HCT116 (cell line): ENCODE data around the gene EPHX1. TPM values are rescaled to one million over a fixed set of nuclear protein-coding genes. Genes with fewer than 3 reads are reported as not detected.

Source experiments
- ATAC-seq: fragments of 200-7000 bp; cut with Tn5 transposase; 2 replicates; pipeline ENCODE4 v1.9.1; 2020; ENCODE audit warnings: mild to moderate bottlenecking, moderate library complexity
- BruUV-seq: library from RNA; stranded (reverse); fragments of 400-500 nt; replicated peaks from 2 replicates; lab custom pipeline; 2021; lab: Mats Ljungman, UMichigan
- CTCF ChIA-PET: fragments of 300-600 bp; sonication (Branson Sonifier 250); formaldehyde crosslinking; loops from one replicate; lab custom pipeline; 2021; ENCODE audit warnings: antibody characterized with exemption; lab: Charles Lee
- POLR2A ChIA-PET: fragments of 300-600, 350-600 bp; sonication (Branson Sonifier 250); formaldehyde crosslinking; loops from one replicate; lab custom pipeline; 2021; ENCODE audit warnings: antibody characterized with exemption; lab: Charles Lee
- RAD21 ChIA-PET, 2 experiments: fragments of 300-600 bp; sonication (Branson Sonifier 250); formaldehyde crosslinking; loops; one replicate each; lab custom pipeline; 2023; ENCODE audit warnings: low total read pairs in 2 of 2; ENCODE audit not compliant: uncharacterized antibody in 2 of 2, unreplicated experiment in 2 of 2, low non-redundant PET in 1 of 2; lab: Charles Lee
- DNase-seq: peaks from one replicate; pipeline ENCODE4 v3.0.0-alpha.2; 2010; ENCODE audit warnings: low read depth, low spot score
- H2AFZ ChIP-seq: fragments of 200-600 bp; shearing (Covaris generic), sonication (generic); 2 replicates; pipeline ENCODE4 v1.6.1; 2017; ENCODE audit warnings: low read depth, mixed run types, mixed read lengths, antibody characterized with exemption, low read length; ENCODE audit not compliant: poor library complexity, severe bottlenecking
- H3K27ac ChIP-seq: 2 replicates; pipeline ENCODE4 v1.5.1; 2012; ENCODE audit warnings: low read depth, low read length
- H3K27me3 ChIP-seq: fragments of 200-600 bp; sonication (generic); 2 replicates; pipeline ENCODE4 v1.6.1; 2016; ENCODE audit warnings: mixed run types, low read length, mixed read lengths; ENCODE audit not compliant: insufficient read depth
- H3K36me3 ChIP-seq, 2 experiments: fragments of 200-500 bp in 1 of 2; fragments of 200-600 bp in 1 of 2; sonication (Bioruptor generic) in 1 of 2; sonication (generic) in 1 of 2; 2 replicates each; pipeline versions ENCODE4 v1.5.1 to v1.6.1; 2014 to 2016; ENCODE audit warnings: low read length in 2 of 2, inconsistent platforms in 1 of 2, mixed read lengths in 1 of 2, mixed run types in 1 of 2; ENCODE audit not compliant: insufficient read depth in 2 of 2, control insufficient read depth in 1 of 2
- H3K4me1 ChIP-seq, 2 experiments: fragments of 200-600 bp in 1 of 2; sonication (generic) in 1 of 2; 2 replicates each; pipeline versions ENCODE4 v1.5.1 to v1.6.1; 2012 to 2017; ENCODE audit warnings: low read length in 2 of 2, inconsistent platforms in 1 of 2, mild to moderate bottlenecking in 1 of 2, mixed read lengths in 1 of 2, mixed run types in 1 of 2, moderate library complexity in 1 of 2; ENCODE audit not compliant: insufficient read depth in 2 of 2, control insufficient read depth in 1 of 2
- H3K4me2 ChIP-seq: fragments of 200-600 bp; sonication (generic); 2 replicates; pipeline ENCODE4 v1.6.1; 2017; ENCODE audit warnings: mixed run types, low read length, mixed read lengths
- H3K4me3 ChIP-seq, 2 experiments: fragments of 200-600 bp in 1 of 2; sonication (generic) in 1 of 2; replicated peaks in 1 of 2; 2 replicates each; pipeline ENCODE4 v1.5.1; 2011 to 2016; ENCODE audit warnings: low read length in 2 of 2, control low read depth in 1 of 2, low read depth in 1 of 2, mild to moderate bottlenecking in 1 of 2, mixed read lengths in 1 of 2, mixed run types in 1 of 2
- H3K79me2 ChIP-seq: fragments of 200-600 bp; sonication (generic); 2 replicates; pipeline ENCODE4 v1.6.1; 2017; ENCODE audit warnings: mild to moderate bottlenecking, mixed run types, low read length, moderate library complexity, mixed read lengths; ENCODE audit not compliant: insufficient read depth
- H3K9ac ChIP-seq: fragments of 200-600 bp; sonication (generic); 2 replicates; pipeline ENCODE4 v1.6.1; 2016; ENCODE audit warnings: low read length, mixed read lengths
- H3K9me2 ChIP-seq: fragments of 200-600 bp; sonication (generic), shearing (Covaris generic); 2 replicates; pipeline ENCODE4 v1.6.1; 2017; ENCODE audit warnings: mixed run types, mild to moderate bottlenecking, moderate library complexity; ENCODE audit not compliant: insufficient read depth
- H3K9me3 ChIP-seq, 2 experiments: fragments of 200-500 bp in 1 of 2; fragments of 200-600 bp in 1 of 2; sonication (Bioruptor generic) in 1 of 2; sonication (generic) in 1 of 2; 2 replicates each; pipeline ENCODE4 v1.6.1; 2014 to 2017; ENCODE audit warnings: low read length in 2 of 2, mixed read lengths in 2 of 2, inconsistent platforms in 1 of 2, low read depth in 1 of 2, mild to moderate bottlenecking in 1 of 2, mixed run types in 1 of 2, moderate library complexity in 1 of 2; ENCODE audit not compliant: control insufficient read depth in 1 of 2, insufficient read depth in 1 of 2
- H4K20me1 ChIP-seq: fragments of 200-600 bp; sonication (generic), shearing (Covaris generic); 2 replicates; pipeline ENCODE4 v1.6.1; 2017; ENCODE audit warnings: mixed run types, mild to moderate bottlenecking, moderate library complexity; ENCODE audit not compliant: insufficient read depth
- CBX3 ChIP-seq: IDR thresholded peaks from 2 replicates; pipeline ENCODE4 v1.6.1; 2012; ENCODE audit warnings: low read depth
- CEBPB ChIP-seq: IDR thresholded peaks from 2 replicates; pipeline ENCODE4 v1.6.1; 2012; ENCODE audit warnings: low read depth
- EZH2phosphoT487 ChIP-seq: fragments of 200-600 bp; IDR thresholded peaks from 2 replicates; pipeline ENCODE4 v1.6.1; 2018; ENCODE audit warnings: antibody characterized with exemption, borderline replicate concordance
- JUND ChIP-seq: IDR thresholded peaks from 2 replicates; pipeline ENCODE4 v1.6.1; 2012
- POLR2A ChIP-seq: IDR thresholded peaks from 2 replicates; pipeline ENCODE4 v1.7.0; 2011; ENCODE audit warnings: borderline replicate concordance; ENCODE audit not compliant: insufficient read depth, insufficient read length; ENCODE audit errors: extremely low read depth
- REST ChIP-seq: IDR thresholded peaks from 2 replicates; pipeline ENCODE4 v1.6.1; 2012; ENCODE audit warnings: low read depth
- SRF ChIP-seq: IDR thresholded peaks from 2 replicates; pipeline ENCODE4 v1.6.1; 2012; ENCODE audit warnings: low read depth
- TCF7L2 ChIP-seq: IDR thresholded peaks from 2 replicates; pipeline ENCODE4 v1.7.0; 2011; ENCODE audit warnings: borderline replicate concordance, inconsistent platforms; ENCODE audit not compliant: insufficient read depth, insufficient read length; ENCODE audit errors: extremely low read depth
- ZBTB33 ChIP-seq: IDR thresholded peaks from 2 replicates; pipeline ENCODE4 v1.6.1; 2011; ENCODE audit warnings: mild to moderate bottlenecking, low read length, moderate library complexity; ENCODE audit not compliant: insufficient replicate concordance; ENCODE audit errors: extremely low read depth
- ZFX ChIP-seq: fragments of 450-650 bp; IDR thresholded peaks from 2 replicates; pipeline ENCODE4 v1.6.1; 2017
- intact Hi-C: fragments of 100-400 bp; cut with micrococcal nuclease; formaldehyde crosslinking; loops from 2 replicates; pipeline ENCODE4 v1.10.0; 2022
- total RNA-seq: library from RNA; stranded (reverse); gene quantifications from one replicate; pipeline ENCODE4 v1.2.1, GENCODE V29; 2021; ENCODE audit not compliant: unreplicated experiment
- TF ChIP-seq, protein P1 (sequence below): IDR thresholded peaks from 2 replicates; pipeline ENCODE4 v1.6.1; 2012
- TF ChIP-seq, protein P2 (sequence below): IDR thresholded peaks from 2 replicates; pipeline ENCODE4 v1.6.1; 2012

The EPHX1 gene
- total RNA-seq, 1 experiment from 2014 or later = 44.6 TPM

DNA sequence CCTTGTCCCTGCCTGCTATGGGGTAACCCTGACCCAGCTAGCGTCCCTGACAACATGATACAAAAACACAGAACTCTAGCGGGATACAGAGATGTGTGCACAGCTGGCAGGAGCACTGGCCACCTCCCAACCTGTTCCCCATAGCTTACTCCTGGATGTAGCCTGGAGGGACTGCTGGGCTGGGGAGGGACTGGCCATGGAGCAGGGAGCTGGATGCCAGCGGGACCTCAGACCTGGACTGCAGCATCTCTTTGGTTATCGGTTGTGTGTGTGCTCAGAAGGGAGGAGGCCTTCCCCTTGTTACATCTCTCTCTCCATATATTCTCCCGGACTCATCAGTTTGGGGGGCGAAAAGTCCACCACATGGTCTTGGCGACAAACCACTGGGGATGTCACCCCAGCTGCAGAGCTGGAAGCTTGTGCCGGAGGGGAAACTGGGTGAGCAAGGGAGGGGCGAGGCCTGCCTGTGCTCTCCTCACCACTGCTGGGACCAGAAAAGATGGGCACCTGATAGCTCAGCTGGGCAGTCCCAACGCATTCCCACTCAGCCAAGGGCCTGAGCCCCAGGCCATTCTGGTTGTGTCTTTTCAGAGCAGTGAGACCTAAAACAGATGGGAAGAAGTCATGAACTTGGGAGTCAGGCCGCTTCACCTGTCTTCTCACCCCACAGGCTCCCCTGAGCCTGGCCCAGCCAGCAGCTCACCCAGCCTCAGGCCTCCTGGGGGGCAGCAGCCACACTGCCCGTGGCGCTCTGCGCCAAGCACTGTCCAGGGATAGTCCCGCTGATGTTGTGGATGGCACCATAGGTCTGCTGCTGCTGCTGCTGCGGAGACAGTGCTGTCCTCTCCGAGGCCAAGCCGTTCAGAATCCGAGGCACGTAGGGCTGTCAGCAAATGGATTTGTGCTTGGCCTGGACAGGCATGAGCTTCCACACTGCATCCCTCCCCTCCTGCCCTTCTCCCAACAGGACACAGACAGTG is 36.7 kb downstream of the EPHX1 start:
- RAD21 ChIA-PET = interaction anchor here in 1 of 2 experiments (1.3 kb wide), 1 partner anchor 69 kb away, joined by 3 read pairs; the partner anchor contains the start of gene SRP9
- no TSS peak for BruUV-seq
- POLR2A ChIA-PET = no interaction called here

DNA sequence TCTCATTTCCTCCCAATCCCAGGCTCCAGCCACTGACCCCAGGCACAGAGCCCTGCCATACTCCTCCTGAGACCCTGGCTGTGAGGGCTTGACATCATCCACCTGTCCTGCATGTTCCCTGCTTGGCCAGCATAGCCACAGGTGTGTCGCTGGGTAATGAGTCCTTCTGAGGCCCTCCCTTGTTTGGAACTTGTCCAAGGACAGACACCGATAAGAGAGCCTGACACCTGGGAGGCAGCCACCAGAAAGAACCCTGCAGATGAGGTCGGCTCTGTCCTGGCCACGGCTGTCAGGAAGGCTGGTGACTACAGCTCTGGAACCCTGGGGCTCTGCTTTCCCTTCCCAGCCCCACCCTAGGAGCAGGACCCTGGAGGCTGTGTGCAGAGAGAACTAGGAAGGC is 37.7 kb downstream of the EPHX1 start:
- BruUV-seq = no TSS peak
- POLR2A ChIA-PET = no interaction called here
- H3K9ac ChIP-seq = no peak overlapping the region
- H3K9me2 ChIP-seq = no peaks in the 10 kb centered on the region
- H3K27me3 ChIP-seq = no peaks in the 10 kb centered on the region
- H3K4me2 ChIP-seq = no peak overlapping the region
- intact Hi-C loops = loop anchor here (2.0 to 10.0 kb wide), 2 partner anchors 63 to 293 kb away; no protein-coding TSS in a partner anchor
- no peak overlapping the region for H3K27ac ChIP-seq
- 0 out of 4 replicates have a peak, but pooled peaks cover 0 to 3% of the 10 kb centered on the region in 2 experiments for H3K4me1 ChIP-seq
- no peaks in the 10 kb centered on the region for H3K9me3 ChIP-seq
- H3K79me2 ChIP-seq = no peaks in the 10 kb centered on the region
- no peaks in the 10 kb centered on the region for H4K20me1 ChIP-seq
- no peak overlapping the region for H2AFZ ChIP-seq
- CTCF ChIA-PET = no interaction called here
- H3K36me3 ChIP-seq = peaks cover 0 to 4% of the 10 kb centered on the region in 2 experiments; a peak in 2 of 4 replicates
- H3K4me3 ChIP-seq = no peak overlapping the region
- DNase-seq (no peak), ATAC-seq (no peak)
- RAD21 ChIA-PET = no interaction called here
- TF ChIP-seq, protein P1, sequence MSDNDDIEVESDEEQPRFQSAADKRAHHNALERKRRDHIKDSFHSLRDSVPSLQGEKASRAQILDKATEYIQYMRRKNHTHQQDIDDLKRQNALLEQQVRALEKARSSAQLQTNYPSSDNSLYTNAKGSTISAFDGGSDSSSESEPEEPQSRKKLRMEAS = no peak
- TF ChIP-seq TCF7L2 (no peak), POLR2A (no peak), EZH2phosphoT487 (no peak), CEBPB (no peak), REST (no peak), ZBTB33 (no peak), ZFX (no peak), CBX3 (no peak)

More for the DNA sequence above, 36.7 kb downstream of the EPHX1 start:
- CTCF ChIA-PET = interaction anchor here (2.0 kb wide), 1 partner anchor 372 kb away, joined by 8 read pairs; no protein-coding TSS in a partner anchor
- no peaks in the 10 kb centered on the region for H4K20me1 ChIP-seq
- peaks cover 0 to 4% of the 10 kb centered on the region in 2 experiments; a peak in 2 of 4 replicates for H3K36me3 ChIP-seq
- no peak overlapping the region for H2AFZ ChIP-seq
- ATAC-seq = no peak
- no peaks in the 10 kb centered on the region for H3K79me2 ChIP-seq
- H3K9ac ChIP-seq = no peak overlapping the region
- H3K9me3 ChIP-seq = no peaks in the 10 kb centered on the region
- H3K4me3 ChIP-seq = no peak overlapping the region
- H3K4me1 ChIP-seq = 0 out of 4 replicates have a peak, but pooled peaks cover 0 to 3% of the 10 kb centered on the region in 2 experiments
- H3K9me2 ChIP-seq = no peaks in the 10 kb centered on the region
- no peak overlapping the region for H3K4me2 ChIP-seq
- DNase-seq = no peak
- TF ChIP-seq SRF = no peak
- TF ChIP-seq JUND = no peak
- TF ChIP-seq, protein P2, sequence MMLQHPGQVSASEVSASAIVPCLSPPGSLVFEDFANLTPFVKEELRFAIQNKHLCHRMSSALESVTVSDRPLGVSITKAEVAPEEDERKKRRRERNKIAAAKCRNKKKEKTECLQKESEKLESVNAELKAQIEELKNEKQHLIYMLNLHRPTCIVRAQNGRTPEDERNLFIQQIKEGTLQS = no peak
- H3K27ac ChIP-seq = no peak overlapping the region
- intact Hi-C loops = loop anchor here (2.0 to 10.0 kb wide), 2 partner anchors 64 to 292 kb away; no protein-coding TSS in a partner anchor
- H3K27me3 ChIP-seq = no peaks in the 10 kb centered on the region
